GM18867 (cell line): Measurements from ENCODE around the gene CALML5.

Experiments used
- ATAC-seq: cut with Tn5 transposase; IDR thresholded peaks from one replicate; pipeline ENCODE4 v1.9.1; 2021; ENCODE audit warnings: mild to moderate bottlenecking, moderate library complexity; ENCODE audit not compliant: unreplicated experiment

CALML5 gene

GRCh38 chr10:5518143-5518542, 18.8 kb upstream of the CALML5 start:
- no peak for ATAC-seq

- ATAC-seq: no peak
Observed at GRCh38 chr10:5517546-5517945, 18.2 kb upstream of the CALML5 start.

DNA sequence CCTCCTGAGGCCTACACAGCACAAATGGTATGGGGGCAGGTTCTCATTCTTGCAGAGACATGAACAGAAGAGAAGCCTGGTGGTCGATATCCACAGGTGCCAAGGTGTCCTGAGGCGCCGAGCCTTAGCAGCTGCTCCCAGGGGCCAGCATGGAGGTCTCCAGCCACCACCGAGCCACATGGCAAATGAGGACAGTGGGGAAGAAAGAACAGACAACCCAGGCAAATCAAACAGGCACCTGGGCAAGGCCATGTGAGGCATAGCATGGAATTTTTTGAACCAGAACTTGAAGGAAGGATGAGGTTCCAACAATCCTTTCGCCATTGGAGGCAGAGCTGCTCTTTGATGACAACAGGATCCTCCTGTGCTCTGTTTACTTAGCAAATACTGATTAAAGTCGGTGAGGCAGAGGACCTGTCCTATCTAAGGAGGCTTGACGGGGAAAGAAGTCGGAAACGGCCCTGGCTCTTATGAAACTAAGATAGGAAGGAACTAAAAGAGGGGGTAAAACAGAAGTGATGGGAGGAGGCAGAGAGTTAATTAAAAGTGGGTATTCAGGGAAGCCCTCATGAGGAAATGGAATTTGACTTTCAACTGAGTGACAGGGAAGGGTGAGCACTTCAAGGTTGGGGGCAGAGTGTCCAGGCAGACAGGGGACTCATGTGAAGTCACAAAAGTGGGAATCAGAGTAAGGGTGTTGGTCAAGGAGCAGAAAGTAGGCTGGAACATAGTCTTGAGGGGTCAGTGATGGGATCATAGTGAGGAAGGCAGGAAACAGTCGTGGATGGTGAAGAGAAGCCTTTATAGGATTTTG, 16.8 kb upstream of the CALML5 start:
- ATAC-seq: no peak

- ATAC-seq: no peak
Observed at GRCh38 chr10:5514226-5514850, 15.0 kb upstream of the CALML5 start.

- ATAC-seq: no peak
Observed at GRCh38 chr10:5512881-5513612, 13.7 kb upstream of the CALML5 start.

GRCh38 chr10:5512331-5512730, 13.0 kb upstream of the CALML5 start:
- no peak for ATAC-seq

- no peak for ATAC-seq
Observed at GRCh38 chr10:5511885-5512280, 12.5 kb upstream of the CALML5 start.

DNA sequence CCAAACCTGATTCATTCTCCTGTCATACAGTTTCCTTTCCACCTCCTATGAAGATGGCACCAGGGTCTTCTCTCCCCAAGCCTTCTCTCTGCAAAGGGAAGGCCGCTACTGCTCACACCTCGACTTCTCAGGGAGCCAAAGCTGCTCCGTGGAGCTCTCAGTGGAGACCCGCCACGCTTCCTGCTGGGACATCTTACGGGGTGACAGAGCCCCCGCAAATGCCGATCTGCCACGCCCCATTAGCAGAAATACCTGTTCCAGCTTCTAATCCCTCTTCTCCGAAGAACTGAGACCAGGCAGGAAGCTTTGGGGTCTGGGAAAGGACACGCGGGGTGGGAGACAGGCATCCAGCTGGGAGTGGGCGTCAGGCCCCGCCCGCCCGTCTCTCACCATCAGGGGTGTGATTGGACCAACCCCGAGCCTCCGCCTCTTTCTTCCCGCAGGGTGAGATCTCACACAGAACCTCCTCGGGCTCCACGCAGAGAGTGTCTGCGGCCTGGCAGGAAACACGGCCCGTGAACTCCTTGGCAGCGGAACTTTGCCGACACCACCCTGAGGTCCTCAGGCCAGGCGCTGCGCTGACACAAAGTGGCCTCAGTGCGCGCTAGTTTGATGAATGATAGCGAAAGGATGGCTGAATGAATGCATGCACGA, 12.0 kb upstream of the CALML5 start:
- ATAC-seq: no peak

DNA sequence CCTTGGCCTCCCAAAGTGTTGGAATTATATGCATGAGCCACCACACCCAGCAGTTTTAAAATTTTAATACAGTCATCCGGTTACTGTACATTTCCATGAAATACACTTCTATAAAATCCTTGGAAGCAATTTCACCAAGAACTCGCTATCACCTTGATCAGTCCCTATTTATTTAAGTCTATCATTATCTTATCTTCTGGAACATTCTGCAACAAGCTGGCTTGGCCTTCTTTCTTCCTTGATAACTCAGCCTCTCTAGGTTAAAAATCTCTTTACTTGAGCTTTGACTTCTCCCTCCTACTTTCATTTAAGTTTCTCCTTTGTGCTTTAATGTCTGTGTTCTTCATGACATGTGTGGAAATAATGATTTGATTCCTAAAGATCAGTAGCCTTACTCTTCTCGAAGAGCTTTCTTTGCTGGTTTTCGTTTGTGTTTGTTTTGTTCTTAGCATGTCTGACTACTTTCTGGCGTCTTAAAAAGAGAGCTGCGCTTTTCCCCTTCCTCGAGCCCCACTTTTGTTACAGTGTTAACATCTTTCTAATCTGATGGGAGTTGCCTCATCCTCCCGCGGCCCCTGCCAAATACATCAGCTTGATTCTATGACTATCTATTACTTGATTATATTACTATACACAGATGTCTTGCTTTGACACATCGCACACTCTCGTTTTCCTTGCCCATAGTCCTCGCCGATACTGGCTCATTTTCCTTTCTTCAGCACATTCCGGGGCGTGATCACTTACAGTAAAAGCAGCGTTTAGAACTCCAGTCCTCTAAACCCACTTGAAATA, 11.1 kb upstream of the CALML5 start:
- no peak for ATAC-seq

- ATAC-seq: no peak
Observed at GRCh38 chr10:5509691-5510090, 10.3 kb upstream of the CALML5 start.

DNA sequence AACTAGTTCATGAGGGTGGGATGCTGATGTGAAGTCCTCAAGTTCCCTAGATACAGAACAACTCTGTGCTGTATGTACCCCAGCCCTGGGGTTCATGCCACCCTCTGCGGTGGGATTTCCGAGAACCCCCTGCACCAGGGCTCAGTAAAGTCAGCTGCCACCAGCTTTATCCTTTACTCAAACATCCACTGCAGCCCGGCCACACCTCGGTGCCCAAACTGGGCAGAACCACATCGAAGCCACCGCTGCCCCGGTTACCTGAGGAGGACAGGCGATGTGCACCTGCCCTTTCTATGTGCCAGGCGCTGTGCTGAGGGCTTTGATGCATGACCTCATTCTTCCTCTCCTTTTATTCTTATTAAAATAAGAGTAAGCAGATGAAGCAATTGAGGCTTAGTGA, 9.9 kb upstream of the CALML5 start:
- ATAC-seq: no peak

DNA sequence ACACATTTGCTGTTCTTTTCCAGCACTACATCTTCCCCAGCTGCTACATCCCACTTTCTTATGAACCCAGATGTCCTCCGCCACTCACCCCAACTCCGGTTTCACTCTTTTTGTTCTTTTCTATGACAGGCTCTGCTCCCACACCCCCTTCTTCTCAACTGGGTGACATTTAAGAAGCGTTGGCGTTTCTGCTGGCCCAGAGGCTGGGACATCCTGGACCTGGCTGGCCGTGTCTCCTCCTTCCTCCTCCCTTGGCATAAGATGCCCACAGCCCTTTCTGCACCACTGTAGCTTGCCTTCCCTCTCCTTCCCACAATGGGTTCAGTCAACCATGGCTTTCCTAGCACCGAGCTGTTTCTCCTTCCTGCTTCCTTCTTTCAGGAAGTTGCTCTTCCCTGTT, 9.4 kb upstream of the CALML5 start:
- ATAC-seq: no peak

GRCh38 chr10:5508161-5508604, 8.8 kb upstream of the CALML5 start:
- ATAC-seq: no peak

DNA sequence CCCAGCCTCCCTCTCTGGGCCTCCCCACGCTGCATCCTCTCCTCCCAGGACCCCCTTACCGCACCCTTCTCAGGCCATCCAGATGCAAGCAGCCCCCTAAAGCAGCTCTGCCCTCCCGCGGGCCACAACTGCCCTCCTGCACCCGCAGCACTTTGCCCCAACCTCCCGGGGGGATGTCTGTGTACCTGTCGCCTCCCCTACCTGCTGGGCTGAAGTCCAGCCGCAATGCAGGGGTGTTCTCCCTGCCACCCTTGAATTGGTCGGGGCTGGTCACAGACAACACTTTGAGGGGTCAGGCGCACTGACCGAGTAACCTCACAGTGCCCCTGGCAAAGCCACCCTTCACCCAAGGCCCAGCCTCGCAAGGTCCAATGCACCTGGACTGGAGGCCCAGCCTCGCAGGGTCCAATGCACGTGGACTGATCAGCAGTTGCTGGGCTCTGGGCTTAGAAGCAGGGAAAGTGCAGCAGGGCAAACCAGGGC, 8.3 kb upstream of the CALML5 start:
- ATAC-seq: no peak

- no peak for ATAC-seq
Observed at GRCh38 chr10:5506751-5507648, 7.6 kb upstream of the CALML5 start.

GRCh38 chr10:5506246-5506645, 6.9 kb upstream of the CALML5 start:
- no peak for ATAC-seq

GRCh38 chr10:5504146-5505072, 5.0 kb upstream of the CALML5 start:
- ATAC-seq: no peak

- no peak for ATAC-seq
Observed at GRCh38 chr10:5503477-5503835, 4.1 kb upstream of the CALML5 start.
